Loucy (cell line): ENCODE data around the gene DSEL.
A peak's percentile ranks its signal among the peaks of the same experiment; 100 is the strongest.

Source experiments
- H2AFZ ChIP-seq: fragments of 200-600 bp; sonication (generic); 2 replicates; pipeline ENCODE4 v1.6.0; 2016; ENCODE audit warnings: antibody characterized with exemption, mild to moderate bottlenecking, low read length, moderate library complexity
- H3F3A ChIP-seq: fragments of 200-600 bp; 2 replicates; pipeline ENCODE4 v1.6.0; 2016; ENCODE audit warnings: antibody characterized with exemption, low read depth, mild to moderate bottlenecking
- H3K27me3 ChIP-seq: fragments of 200-600 bp; sonication (generic); 2 replicates; pipeline ENCODE4 v1.6.1; 2014; ENCODE audit warnings: low read length, mild to moderate bottlenecking; ENCODE audit not compliant: insufficient read depth, poor library complexity, severe bottlenecking
- H3K36me3 ChIP-seq: fragments of 200-600 bp; sonication (generic); 2 replicates; pipeline ENCODE4 v1.6.1; 2016; ENCODE audit warnings: low read length; ENCODE audit not compliant: insufficient read depth
- H3K4me1 ChIP-seq: fragments of 200-600 bp; sonication (generic); 2 replicates; pipeline ENCODE4 v1.5.1; 2014; ENCODE audit warnings: low read length, mild to moderate bottlenecking; ENCODE audit not compliant: insufficient read depth, poor library complexity, severe bottlenecking
- H3K4me2 ChIP-seq: fragments of 200-600 bp; sonication (generic); 2 replicates; pipeline ENCODE4 v1.6.0; 2014; ENCODE audit warnings: antibody characterized with exemption, low read length, low read depth, mild to moderate bottlenecking; ENCODE audit not compliant: poor library complexity, severe bottlenecking
- H3K4me3 ChIP-seq: fragments of 200-600 bp; sonication (generic); 2 replicates; pipeline ENCODE4 v1.5.1; 2014; ENCODE audit warnings: low read length, mild to moderate bottlenecking, mixed read lengths; ENCODE audit not compliant: poor library complexity, severe bottlenecking
- H3K79me2 ChIP-seq: fragments of 200-600 bp; sonication (generic); 2 replicates; pipeline ENCODE4 v1.6.1; 2014; ENCODE audit warnings: low read length; ENCODE audit not compliant: insufficient read depth
- H3K9ac ChIP-seq: fragments of 200-600 bp; sonication (generic); 2 replicates; pipeline ENCODE4 v1.6.0; 2014; ENCODE audit warnings: mild to moderate bottlenecking, low read depth, low read length, moderate library complexity; ENCODE audit not compliant: poor library complexity, severe bottlenecking
- H3K9me2 ChIP-seq: fragments of 200-600 bp; sonication (generic); replicated peaks from 2 replicates; pipeline ENCODE4 v1.6.1; 2016; ENCODE audit warnings: low read depth, low read length, mixed read lengths
- H3K9me3 ChIP-seq: fragments of 200-600 bp; sonication (generic); 2 replicates; pipeline ENCODE4 v1.6.1; 2014; ENCODE audit warnings: mild to moderate bottlenecking, antibody characterized with exemption, low read length, low read depth; ENCODE audit not compliant: insufficient read depth
- H4K20me1 ChIP-seq: fragments of 200-600 bp; sonication (generic); 2 replicates; pipeline ENCODE4 v1.6.0; 2014; ENCODE audit warnings: antibody characterized with exemption, low read length, mild to moderate bottlenecking; ENCODE audit not compliant: insufficient read depth, poor library complexity, severe bottlenecking
- CTCF ChIP-seq: fragments of 200-600 bp; sonication (generic); conservative IDR thresholded peaks from 2 replicates; pipeline ENCODE4 v1.5.1; 2014; ENCODE audit warnings: mild to moderate bottlenecking, antibody characterized with exemption, low read length
- EZH2phosphoT487 ChIP-seq: fragments of 200-600 bp; IDR thresholded peaks from 2 replicates; pipeline ENCODE4 v1.6.1; 2018; ENCODE audit warnings: antibody characterized with exemption, mild to moderate bottlenecking, moderate library complexity, borderline replicate concordance

Gene DSEL

DNA sequence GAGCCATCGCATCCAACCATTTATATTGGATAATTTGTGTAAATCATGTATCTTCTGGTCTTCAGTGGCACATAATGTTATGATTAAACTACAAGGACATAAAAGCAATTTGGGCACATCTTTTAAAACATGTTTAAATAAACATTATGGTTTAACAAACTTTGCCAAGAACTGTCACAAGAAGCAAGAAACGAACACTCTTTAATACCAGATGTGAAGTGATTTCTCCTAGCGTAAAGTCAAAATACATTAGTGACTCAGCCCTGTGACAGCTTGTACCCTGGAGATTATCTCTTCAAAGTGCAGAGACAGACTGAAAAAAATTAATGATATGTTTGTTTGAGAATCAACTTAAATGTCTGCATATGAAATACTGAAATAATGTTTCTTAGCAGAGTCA lies 39.9 kb downstream of the DSEL start:
- Histone ChIP-seq H3K9ac (no peak overlapping the region), H3K27me3 (no peaks in the 10 kb centered on the region), H2AFZ (no peak overlapping the region), H4K20me1 (no peaks in the 10 kb centered on the region), H3K9me3 (no peaks in the 10 kb centered on the region), H3K4me2 (no peak overlapping the region), H3K79me2 (no peaks in the 10 kb centered on the region), H3F3A (no peaks in the 10 kb centered on the region), H3K4me1 (no peaks in the 10 kb centered on the region), H3K36me3 (no peaks in the 10 kb centered on the region), H3K9me2 (no peaks in the 10 kb centered on the region), H3K4me3 (no peak overlapping the region)
- TF ChIP-seq EZH2phosphoT487: no peak
- no peak for TF ChIP-seq CTCF

GRCh38 chr18:67475673-67476072 lies 40.8 kb downstream of the DSEL start:
- no peaks in the 10 kb centered on the region for H3K27me3 ChIP-seq
- H4K20me1 ChIP-seq: no peaks in the 10 kb centered on the region
- no peak overlapping the region for H3K9ac ChIP-seq
- no peaks in the 10 kb centered on the region for H3K79me2 ChIP-seq
- no peaks in the 10 kb centered on the region for H3K36me3 ChIP-seq
- no peak for TF ChIP-seq EZH2phosphoT487
- no peak for TF ChIP-seq CTCF
- H2AFZ ChIP-seq: no peak overlapping the region
- H3K9me3 ChIP-seq: no peaks in the 10 kb centered on the region
- no peak overlapping the region for H3K4me2 ChIP-seq
- no peak overlapping the region for H3K4me3 ChIP-seq
- no peaks in the 10 kb centered on the region for H3K4me1 ChIP-seq
- H3K9me2 ChIP-seq: no peaks in the 10 kb centered on the region
- no peaks in the 10 kb centered on the region for H3F3A ChIP-seq

GRCh38 chr18:67468038-67468437 lies 48.5 kb downstream of the DSEL start:
- H3K9me3 ChIP-seq: no peaks in the 10 kb centered on the region
- no peaks in the 10 kb centered on the region for H3K27me3 ChIP-seq
- H3K4me3 ChIP-seq: peak overlapping the region; percentile 21
- H3K9me2 ChIP-seq: no peaks in the 10 kb centered on the region
- peaks cover 29% of the 10 kb centered on the region for H3K4me1 ChIP-seq
- peak overlapping the region; percentile 57 for H3K4me2 ChIP-seq
- H3F3A ChIP-seq: no peaks in the 10 kb centered on the region
- H3K36me3 ChIP-seq: no peaks in the 10 kb centered on the region
- H4K20me1 ChIP-seq: no peaks in the 10 kb centered on the region
- H3K79me2 ChIP-seq: no peaks in the 10 kb centered on the region
- no peak for TF ChIP-seq EZH2phosphoT487
- TF ChIP-seq CTCF: no peak
- H2AFZ ChIP-seq: no peak overlapping the region
- H3K9ac ChIP-seq: no peak overlapping the region
